Measurements from ENCODE around the gene MAFB. TPM values are rescaled to one million over a fixed set of nuclear protein-coding genes. Genes with fewer than 3 reads are reported as not detected.

The MAFB gene
- polyA plus RNA-seq, 3 donors: 115 to 128 (median 128) TPM

GRCh38 chr20:40635971-40636370, 53.1 kb downstream of the MAFB start:
- DNase-seq (ENCODE audit: low read depth in 3 of 3, low spot score in 2 of 3): no peak
